GM21526 (cell line): ENCODE measurements around the gene RPL14.
"Not testable (repeated sequence)": the region's sequence is repeated elsewhere in the genome, so short reads cannot be mapped to it uniquely, and the experiment has no call there.

Experiments
- ATAC-seq: cut with Tn5 transposase; IDR thresholded peaks from one replicate; pipeline ENCODE4 v1.9.1; 2021; ENCODE audit warnings: moderate library complexity; ENCODE audit not compliant: unreplicated experiment, low FRiP score

RPL14 gene

GRCh38 chr3:40461161-40461560 is 4.0 kb downstream of the RPL14 start:
- ATAC-seq, result no peak

DNA sequence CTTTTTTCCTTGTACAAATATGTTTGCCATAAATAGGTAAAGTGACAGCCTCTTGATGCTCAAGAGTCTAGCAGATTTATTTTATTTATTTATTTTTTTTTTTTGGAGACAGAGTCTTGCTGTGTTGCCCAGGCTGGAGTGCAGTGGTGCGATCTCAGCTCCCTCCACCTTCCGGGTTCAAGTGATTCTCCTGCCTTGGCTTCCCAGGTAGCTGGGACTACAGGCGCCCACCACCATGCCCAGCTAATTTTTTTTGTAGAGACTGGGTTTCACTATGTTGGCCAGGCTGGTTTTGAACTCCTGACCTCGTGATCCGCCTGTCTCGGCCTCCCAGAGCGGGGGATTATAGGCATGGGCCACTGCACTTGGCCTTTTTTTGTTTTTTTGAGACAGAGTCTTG is 5.7 kb downstream of the RPL14 start:
- ATAC-seq, result not testable (repeated sequence)

DNA sequence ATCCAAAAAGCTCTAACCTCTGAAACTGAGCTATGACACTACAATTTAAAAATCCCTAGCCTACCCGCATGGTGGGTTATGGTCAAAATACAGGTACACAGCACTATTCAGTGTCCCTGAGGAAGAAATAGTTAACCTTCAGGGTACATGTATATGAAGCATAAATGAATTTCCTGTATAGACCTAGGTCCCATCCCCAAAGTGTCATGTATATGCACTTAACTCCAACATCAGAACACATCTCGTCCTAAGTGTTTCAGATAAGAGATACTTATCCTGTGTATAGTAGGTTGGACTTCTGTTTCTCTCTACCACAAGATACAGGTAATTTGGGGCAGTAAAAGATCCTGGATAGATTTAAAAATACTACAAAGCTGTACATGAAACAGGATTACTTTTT is 6.4 kb downstream of the RPL14 start:
- no peak for ATAC-seq

DNA sequence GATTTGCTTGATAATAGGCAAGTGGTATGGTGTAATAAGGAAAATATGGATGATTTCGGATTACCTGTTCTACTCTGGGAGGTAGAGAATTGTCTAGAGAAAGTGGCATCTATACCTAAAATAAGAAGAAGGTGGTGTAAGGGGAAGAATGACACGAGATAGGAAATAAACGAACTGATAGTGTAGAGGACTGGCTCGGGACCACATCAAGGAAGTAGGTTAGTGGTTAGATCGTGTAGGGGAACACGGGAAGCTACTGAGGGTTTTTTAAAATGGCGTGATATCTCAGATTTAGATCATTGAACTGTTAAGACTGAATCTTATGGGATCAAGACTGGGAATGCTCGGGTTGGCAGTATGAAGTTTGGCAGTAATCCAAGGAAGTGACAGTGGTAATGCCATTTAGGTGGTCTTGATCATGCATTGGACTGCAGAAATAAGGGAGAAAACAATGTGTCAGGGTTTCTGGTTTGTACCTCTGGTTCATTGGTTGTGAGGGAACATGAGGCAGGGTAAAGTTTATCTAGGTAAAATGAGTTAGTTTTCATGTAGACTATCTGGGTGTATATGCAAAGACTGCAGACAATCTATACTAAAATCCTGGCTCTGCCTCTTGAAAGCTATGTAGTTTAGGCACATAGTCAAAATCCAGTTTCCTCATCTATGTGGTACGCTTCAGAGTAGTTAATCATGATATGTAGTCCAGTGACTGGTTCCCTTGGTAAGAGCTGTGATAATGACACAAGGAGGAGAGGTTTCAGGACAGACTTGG is 7.4 kb downstream of the RPL14 start:
- ATAC-seq, result no peak

DNA sequence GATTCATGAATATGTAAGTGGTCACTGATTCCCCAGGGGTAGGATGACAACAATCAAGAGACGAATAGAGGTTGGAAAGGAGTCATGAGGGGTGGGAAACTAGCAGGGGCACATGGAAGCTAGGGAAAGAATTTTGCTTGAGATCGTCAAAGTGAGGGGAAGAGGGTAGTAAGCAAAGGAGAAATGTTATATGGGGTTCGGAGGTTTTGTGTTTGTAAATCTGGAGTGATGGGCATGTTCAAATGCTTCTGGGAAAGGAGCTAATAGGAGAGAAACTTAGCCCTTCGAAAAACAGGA is 7.9 kb downstream of the RPL14 start:
- ATAC-seq, result no peak

- no peak for ATAC-seq
These were observed 8.3 kb downstream of the RPL14 start for GRCh38 chr3:40465456-40465855.

GRCh38 chr3:40468018-40468417 is 10.9 kb downstream of the RPL14 start:
- ATAC-seq, result no peak

DNA sequence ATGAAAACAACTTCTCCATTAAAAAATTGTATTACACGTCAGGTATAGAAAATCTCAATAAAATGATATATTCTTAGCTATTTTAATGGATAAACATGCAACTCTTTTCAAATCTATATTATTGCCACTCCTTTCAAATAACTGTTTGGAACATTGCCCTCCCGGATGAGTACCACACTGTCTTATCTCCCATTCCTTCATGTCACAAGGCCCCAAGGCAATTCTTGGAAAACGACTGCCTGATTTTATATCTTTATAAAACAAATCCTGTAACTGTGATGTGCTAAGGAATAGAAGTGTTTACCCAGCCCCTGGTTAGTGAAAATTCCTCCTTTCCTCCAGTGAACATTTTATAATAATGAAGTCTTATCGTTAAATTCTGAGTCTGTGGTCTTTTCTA is 13.6 kb downstream of the RPL14 start:
- no peak for ATAC-seq

GRCh38 chr3:40476478-40477470 is 19.6 kb downstream of the RPL14 start, which contains the start of gene ZNF619:
TSS of gene ZNF619 (plus strand) at chr3:40477122. CDS start at chr3:40477980, 858 bp downstream.
- ATAC-seq, result peak; percentile 76

GRCh38 chr3:40477666-40478065 is 20.5 kb downstream of the RPL14 start:
- ATAC-seq, result no peak

- no peak for ATAC-seq
These were observed 30.0 kb downstream of the RPL14 start for GRCh38 chr3:40487172-40487571.

DNA sequence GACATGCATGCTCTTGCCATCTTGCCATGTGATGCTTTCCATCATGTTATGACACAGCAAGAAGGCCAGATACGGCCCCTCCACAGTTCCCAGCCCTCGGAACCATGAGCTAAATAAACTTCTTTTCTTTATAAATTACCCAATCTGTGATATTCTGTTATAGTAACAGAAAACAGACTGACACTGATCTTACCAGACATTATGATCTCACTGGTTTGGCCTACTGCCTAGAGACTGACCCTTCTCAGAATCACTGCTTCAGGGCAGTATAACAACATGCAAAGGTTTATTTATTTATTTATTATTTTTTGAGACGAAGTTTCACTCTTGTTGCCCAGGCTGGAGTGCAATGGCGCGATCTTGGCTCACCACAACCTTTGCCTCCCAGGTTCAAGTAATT is 33.8 kb downstream of the RPL14 start:
- ATAC-seq, result no peak

- ATAC-seq, result no peak
These were observed 37.6 kb downstream of the RPL14 start for GRCh38 chr3:40494698-40495097.

- ATAC-seq, result no peak
These were observed 40.1 kb downstream of the RPL14 start for GRCh38 chr3:40497288-40497687.

DNA sequence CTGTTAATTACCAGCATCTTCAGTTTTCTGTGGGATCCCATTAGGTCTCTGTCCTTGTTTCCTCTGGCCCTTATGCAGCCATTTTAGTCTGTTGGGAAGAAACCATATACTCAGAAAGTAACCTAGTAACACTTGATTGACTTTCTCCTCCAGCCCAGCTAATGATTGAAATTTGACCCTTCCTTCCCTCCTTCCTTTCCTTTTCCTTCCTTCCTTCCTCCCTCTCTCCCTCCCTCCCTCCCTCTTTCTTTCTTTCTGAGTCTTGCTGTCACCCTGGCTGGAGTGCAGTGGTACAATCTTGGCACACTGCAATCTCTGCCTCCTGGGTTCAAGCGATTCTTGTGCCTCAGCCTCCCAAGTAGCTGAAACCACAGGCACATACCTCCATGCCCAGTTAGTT is 42.8 kb downstream of the RPL14 start:
- no peak for ATAC-seq

GRCh38 chr3:40502034-40502433 is 44.9 kb downstream of the RPL14 start:
- ATAC-seq, result no peak

DNA sequence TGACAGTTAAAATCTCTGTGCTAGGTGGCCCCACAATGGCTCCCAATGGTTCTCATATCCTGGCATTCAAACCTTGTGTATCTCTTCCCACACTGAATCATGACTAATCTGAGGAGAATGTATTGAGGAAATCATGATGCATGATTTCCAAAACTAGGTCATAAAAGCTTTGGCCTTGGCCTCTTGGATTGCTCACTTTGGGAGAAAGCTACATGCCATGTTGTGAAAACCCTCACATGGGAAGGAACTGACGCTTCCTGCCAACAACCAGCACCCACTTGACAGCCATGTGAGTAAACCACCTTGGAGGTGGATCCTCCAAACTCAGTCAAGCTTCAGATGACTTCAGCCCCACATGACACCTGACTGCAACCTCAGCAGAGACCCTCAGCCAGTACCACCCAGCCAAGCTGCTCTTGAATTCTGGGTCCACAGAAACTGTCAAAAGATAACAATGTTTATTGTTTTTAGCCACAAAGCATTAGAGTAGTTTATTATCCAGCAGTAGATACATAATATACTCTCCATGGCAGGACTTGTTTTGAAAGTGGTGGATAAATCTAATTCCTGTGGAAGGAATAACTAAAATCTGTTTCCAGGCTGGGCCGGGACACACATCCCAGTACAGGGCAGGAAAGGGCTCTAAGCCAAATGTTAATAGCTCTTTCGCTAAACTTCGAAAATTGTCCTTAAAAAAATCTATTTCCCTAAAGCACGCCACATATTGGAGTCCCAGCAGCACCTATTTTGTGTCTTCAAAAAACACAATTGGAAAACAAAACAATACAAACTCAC is 47.7 kb downstream of the RPL14 start:
- no peak for ATAC-seq

- ATAC-seq, result peak; percentile 75
These were observed 48.7 kb downstream of the RPL14 start, which contains the start of gene ZNF620 for GRCh38 chr3:40505599-40506462. TSS of gene ZNF620 (plus strand) at chr3:40506039. CDS start at chr3:40506353, 314 bp downstream.

DNA sequence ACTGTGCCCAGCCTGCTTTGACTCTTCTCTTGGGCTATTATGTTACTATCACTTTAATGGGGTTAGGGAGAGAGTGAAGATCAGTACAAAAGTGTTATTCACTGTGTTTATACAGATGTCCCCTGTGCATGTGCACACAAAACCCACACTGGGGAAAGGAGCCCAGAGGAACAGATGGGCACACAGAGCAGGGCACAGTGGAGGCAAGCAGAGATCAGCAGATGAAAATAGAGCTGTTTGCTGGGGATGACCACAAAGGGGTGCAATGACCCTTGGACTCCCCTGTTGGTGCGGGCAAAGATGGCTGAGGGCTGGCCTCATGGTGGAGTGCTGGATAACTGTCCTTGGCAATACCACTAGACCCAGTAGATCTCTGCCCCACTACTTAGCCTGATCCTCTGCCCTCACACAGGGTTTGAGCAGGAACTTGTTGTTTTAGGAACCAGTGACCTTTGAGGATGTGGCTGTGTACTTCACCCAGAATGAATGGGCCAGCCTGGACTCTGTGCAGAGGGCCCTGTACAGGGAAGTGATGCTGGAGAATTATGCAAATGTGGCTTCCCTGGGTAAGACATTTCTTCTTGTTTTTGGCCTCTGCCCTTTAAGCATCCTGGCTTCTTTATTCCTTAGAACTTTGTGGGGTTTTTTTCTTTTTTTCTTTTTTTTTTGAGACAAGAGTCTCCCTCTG is 54.0 kb downstream of the RPL14 start:
- ATAC-seq, result no peak
